Measurements from ENCODE around the gene HOMER3.

DNA sequence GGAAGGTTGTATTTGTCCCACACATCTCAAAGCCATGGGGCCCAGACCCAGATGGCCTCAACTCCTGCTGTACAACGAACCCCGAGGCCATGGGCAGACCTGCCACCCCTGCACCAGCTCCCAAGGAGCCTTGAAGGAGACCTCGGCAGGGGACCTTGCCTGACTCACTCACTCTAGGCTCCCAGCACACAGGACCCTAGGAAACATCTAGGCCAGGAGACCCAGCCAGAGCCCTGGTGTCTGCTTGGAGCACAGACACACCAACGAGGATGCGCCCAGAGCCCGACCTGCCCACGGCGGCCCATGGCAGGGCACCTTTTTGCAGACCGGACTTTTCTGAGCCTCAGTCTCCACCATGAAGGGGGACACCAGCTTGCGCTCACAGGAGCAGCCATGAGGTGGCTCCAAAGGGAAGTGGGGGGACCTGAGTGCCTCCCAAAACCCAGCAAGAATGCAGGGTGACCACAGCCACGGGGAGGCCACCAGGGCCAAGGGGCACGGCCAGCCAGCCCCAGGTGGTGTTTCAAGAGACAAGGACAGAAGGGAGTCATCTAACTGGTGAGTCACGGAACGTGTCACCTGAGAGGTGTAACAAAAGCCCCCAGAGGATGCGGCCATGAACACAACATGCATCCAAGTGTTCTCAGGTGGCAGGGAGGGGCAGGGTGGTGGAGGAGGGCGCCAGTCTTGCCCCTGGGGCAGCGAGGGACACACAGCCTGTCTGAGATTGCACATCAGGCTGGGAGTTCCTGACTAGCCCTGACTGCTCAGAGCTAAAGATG, 40.1 kb downstream of the HOMER3 start:
- TF ChIP-seq, protein P1, sequence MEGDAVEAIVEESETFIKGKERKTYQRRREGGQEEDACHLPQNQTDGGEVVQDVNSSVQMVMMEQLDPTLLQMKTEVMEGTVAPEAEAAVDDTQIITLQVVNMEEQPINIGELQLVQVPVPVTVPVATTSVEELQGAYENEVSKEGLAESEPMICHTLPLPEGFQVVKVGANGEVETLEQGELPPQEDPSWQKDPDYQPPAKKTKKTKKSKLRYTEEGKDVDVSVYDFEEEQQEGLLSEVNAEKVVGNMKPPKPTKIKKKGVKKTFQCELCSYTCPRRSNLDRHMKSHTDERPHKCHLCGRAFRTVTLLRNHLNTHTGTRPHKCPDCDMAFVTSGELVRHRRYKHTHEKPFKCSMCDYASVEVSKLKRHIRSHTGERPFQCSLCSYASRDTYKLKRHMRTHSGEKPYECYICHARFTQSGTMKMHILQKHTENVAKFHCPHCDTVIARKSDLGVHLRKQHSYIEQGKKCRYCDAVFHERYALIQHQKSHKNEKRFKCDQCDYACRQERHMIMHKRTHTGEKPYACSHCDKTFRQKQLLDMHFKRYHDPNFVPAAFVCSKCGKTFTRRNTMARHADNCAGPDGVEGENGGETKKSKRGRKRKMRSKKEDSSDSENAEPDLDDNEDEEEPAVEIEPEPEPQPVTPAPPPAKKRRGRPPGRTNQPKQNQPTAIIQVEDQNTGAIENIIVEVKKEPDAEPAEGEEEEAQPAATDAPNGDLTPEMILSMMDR (IDR thresholded peaks at IDR 0.05) = no peak
- TF ChIP-seq POLR2A (IDR thresholded peaks at IDR 0.05) = no peak
